Gastroesophageal sphincter (tissue), 3 donors: ENCODE results near the gene CCDC177.

Experiments
- POLR2A ChIP-seq, 2 donors: fragments of 450-650 bp; IDR thresholded peaks; one replicate each; pipeline ENCODE4 v1.6.1; 2017; ENCODE audit warnings: antibody characterized with exemption in 2 of 2, mild to moderate bottlenecking in 2 of 2, moderate library complexity in 1 of 2
- POLR2AphosphoS5 ChIP-seq: sonication (generic); formaldehyde crosslinking; IDR thresholded peaks from one replicate; pipeline ENCODE4 v1.6.1; 2017; ENCODE audit warnings: antibody characterized with exemption
- TF ChIP-seq, protein P1 (sequence below), 4 experiments: fragments of 200-600 bp in 2 of 4; fragments of 450-650 bp in 2 of 4; sonication (generic) in 1 of 4; IDR thresholded peaks; one replicate each; pipeline ENCODE4 v1.5.1; 2017 to 2019; ENCODE audit warnings: antibody characterized with exemption in 4 of 4, mild to moderate bottlenecking in 2 of 4, moderate library complexity in 2 of 4

- TF ChIP-seq, protein P1, sequence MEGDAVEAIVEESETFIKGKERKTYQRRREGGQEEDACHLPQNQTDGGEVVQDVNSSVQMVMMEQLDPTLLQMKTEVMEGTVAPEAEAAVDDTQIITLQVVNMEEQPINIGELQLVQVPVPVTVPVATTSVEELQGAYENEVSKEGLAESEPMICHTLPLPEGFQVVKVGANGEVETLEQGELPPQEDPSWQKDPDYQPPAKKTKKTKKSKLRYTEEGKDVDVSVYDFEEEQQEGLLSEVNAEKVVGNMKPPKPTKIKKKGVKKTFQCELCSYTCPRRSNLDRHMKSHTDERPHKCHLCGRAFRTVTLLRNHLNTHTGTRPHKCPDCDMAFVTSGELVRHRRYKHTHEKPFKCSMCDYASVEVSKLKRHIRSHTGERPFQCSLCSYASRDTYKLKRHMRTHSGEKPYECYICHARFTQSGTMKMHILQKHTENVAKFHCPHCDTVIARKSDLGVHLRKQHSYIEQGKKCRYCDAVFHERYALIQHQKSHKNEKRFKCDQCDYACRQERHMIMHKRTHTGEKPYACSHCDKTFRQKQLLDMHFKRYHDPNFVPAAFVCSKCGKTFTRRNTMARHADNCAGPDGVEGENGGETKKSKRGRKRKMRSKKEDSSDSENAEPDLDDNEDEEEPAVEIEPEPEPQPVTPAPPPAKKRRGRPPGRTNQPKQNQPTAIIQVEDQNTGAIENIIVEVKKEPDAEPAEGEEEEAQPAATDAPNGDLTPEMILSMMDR (IDR thresholded peaks at IDR 0.05) = no peak
- TF ChIP-seq POLR2AphosphoS5 = no peak
- no peak for TF ChIP-seq POLR2A (IDR thresholded peaks at IDR 0.05)
Observed at GRCh38 chr14:69614592-69614991, 39.9 kb upstream of the CCDC177 start.
